Activated CD8-positive, alpha-beta T cell treated with anti-CD3 and anti-CD28 coated beads, Interleukin-2, amount 10 ng/mL, durations not matched to agents 7 days and 5 days (primary cell): ENCODE data around the gene CBFA2T3. TPM values are rescaled to one million over a fixed set of nuclear protein-coding genes. Genes with fewer than 3 reads are reported as not detected.

Source experiments
- ATAC-seq: fragments of 150-1000 bp; cut with Tn5 transposase; one replicate; pipeline ENCODE4 v1.10.0; 2021; ENCODE audit warnings: moderate library complexity
- CTCF ChIA-PET: fragments of 350-600 bp; sonication (Branson Sonifier 250); formaldehyde crosslinking; loops from one replicate; lab custom pipeline; 2021; ENCODE audit warnings: antibody characterized with exemption; lab: Charles Lee
- POLR2A ChIA-PET: fragments of 350-600 bp; sonication (Branson Sonifier 250); formaldehyde crosslinking; loops from one replicate; lab custom pipeline; 2021; ENCODE audit warnings: antibody characterized with exemption; lab: Charles Lee
- DNase-seq: peaks from one replicate; pipeline ENCODE4 v3.0.0-alpha.2; 2020
- H3K27ac Mint-ChIP-seq: one replicate; pipeline ENCODE4 v1.8.0; 2021; ENCODE audit warnings: mild to moderate bottlenecking, mixed read lengths
- H3K27me3 Mint-ChIP-seq: one replicate; pipeline ENCODE4 v1.8.0; 2021; ENCODE audit warnings: low read depth, mixed read lengths
- H3K36me3 Mint-ChIP-seq: one replicate; pipeline ENCODE4 v1.8.0; 2021; ENCODE audit warnings: low read depth, mixed read lengths
- H3K4me1 Mint-ChIP-seq: one replicate; pipeline ENCODE4 v1.8.0; 2021; ENCODE audit warnings: low read depth, mixed read lengths
- H3K4me3 Mint-ChIP-seq: one replicate; pipeline ENCODE4 v1.8.0; 2021; ENCODE audit warnings: mild to moderate bottlenecking, mixed read lengths
- H3K9me3 Mint-ChIP-seq: one replicate; pipeline ENCODE4 v1.8.0; 2022; ENCODE audit warnings: mixed read lengths; ENCODE audit not compliant: insufficient read depth
- total RNA-seq, 2 experiments: library from RNA; stranded (reverse); gene quantifications; one replicate each; pipeline ENCODE4 v1.2.3, GENCODE V29; 2021

CBFA2T3 gene
- total RNA-seq, 2 experiments from 2014 or later: not detected

DNA sequence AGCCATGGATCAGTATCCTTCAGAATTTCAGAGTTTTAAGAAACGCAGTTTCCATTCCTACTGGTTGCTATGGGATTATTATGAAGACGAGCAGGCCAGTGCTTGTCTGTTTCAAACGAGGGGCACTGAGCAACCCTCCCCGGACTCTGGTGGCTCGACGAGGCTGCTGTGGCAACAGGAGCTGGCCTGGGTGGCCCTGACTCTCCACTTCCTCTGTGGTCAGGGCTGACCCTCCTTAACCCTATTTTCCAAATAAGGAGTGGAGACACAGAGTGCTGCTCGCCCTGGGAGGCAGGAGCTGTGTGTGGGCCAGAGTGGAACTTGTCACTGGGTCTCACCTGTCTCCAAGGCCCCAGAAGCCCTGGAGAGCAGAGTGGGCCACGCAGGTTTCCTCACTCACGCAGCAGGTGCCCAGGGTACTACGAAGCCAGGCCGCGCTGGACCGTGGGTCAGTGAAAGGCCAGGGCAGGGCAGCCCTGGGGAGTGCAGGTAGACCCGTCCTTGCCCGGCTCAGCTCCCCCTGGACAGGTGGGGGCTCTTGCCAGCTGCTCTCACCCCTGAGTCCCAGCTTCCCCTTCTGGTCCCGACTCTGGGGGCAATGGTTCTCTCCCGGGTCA is 123.6 kb downstream of the CBFA2T3 start:
- Mint-ChIP-seq H3K4me1 (peaks cover 25% of the 10 kb centered on the region), H3K4me3 (no peak overlapping the region), H3K27me3 (no peaks in the 10 kb centered on the region), H3K27ac (no peak overlapping the region), H3K9me3 (no peaks in the 10 kb centered on the region), H3K36me3 (peaks cover 5% of the 10 kb centered on the region)
- POLR2A ChIA-PET: interaction anchor here (0.5 to 1.2 kb wide), 2 partner anchors 41 to 806 kb away, joined by 3 to 4 read pairs; partner anchors contain the start of gene APRT
- CTCF ChIA-PET: no interaction called here
- no peak for DNase-seq
- no peak for ATAC-seq

DNA sequence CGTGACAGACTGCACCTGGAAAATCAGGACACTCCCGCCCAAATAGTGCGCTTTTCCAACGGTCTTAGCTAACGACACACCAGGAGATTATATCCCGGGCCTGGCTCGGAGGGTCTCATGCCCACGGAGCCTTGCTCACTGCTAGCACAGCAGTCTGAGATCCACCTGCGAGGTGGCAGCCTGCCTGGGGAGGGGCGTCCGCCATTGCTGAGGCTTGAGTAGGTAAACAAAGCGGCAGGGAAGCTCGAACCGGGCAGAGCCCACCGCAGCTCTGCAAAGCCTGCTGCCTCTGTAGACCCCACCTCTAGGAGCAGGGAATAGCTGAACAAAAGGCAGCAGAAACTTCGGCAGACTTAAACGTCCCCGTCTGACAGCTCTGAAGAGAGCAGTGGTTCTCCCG is 125.4 kb downstream of the CBFA2T3 start:
- no peaks in the 10 kb centered on the region for H3K27me3 Mint-ChIP-seq
- no peak overlapping the region for H3K4me3 Mint-ChIP-seq
- peaks cover 17% of the 10 kb centered on the region for H3K4me1 Mint-ChIP-seq
- DNase-seq (no peak), ATAC-seq (no peak)
- H3K36me3 Mint-ChIP-seq: peaks cover 3% of the 10 kb centered on the region
- no peaks in the 10 kb centered on the region for H3K9me3 Mint-ChIP-seq
- ChIA-PET CTCF (no interaction called here), POLR2A (no interaction called here)
- H3K27ac Mint-ChIP-seq: no peak overlapping the region

DNA sequence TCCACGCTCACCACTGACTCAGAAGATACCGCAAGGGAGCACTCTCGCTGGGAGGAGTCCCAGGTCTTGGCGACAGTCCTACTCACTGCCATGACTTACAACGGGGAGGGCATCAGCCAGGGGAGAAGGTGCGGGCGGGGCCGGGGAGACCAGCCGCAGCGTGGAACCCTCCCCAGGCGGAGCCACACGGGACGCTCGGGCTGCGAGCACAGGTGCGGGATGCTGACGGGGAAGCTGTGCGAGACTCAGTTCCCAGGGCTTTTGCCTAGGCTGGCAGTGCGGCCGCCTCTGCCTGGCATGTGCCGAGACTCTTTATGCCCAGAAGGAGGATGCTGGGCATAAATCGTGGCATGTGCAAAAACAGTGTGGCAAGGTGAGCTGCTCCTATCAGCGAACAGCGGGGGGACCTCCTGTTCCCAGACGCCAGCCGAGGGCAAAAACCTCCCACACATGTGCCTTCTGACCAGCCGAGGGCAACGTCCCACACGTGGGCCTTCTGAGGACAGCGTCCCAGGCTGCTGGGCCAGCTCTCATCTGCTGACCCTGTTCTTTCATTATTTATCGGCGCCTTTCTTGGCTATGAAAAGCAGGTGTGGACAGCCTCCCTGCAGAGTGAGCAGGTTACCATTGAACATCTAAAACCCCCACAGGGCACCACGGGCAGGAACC is 126.3 kb downstream of the CBFA2T3 start:
- no peaks in the 10 kb centered on the region for H3K27me3 Mint-ChIP-seq
- peaks cover 13% of the 10 kb centered on the region for H3K4me1 Mint-ChIP-seq
- ChIA-PET POLR2A (no interaction called here), CTCF (no interaction called here)
- no peak for DNase-seq
- no peaks in the 10 kb centered on the region for H3K9me3 Mint-ChIP-seq
- H3K36me3 Mint-ChIP-seq: peaks cover 3% of the 10 kb centered on the region
- H3K4me3 Mint-ChIP-seq: no peak overlapping the region
- no peak overlapping the region for H3K27ac Mint-ChIP-seq
- ATAC-seq: no peak

DNA sequence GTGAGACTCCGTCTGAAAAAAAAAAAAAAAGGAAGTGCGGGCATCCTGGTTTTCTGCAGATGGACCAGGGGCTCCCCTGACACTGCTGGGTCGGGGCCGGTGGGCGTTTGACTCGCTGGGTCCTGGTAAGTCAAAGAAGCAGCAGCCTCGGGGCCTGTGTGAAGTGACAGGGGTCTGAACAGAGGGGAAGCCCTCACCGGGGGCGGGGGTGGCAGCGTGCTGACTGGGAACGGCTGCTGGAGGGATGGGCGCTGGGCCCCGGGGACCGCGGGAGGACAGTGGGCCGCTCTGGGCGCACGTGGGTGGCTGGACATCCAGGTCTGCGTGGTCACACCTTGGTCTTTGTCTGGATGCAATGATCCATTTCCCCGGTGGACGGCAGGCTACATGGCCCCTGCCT is 128.4 kb downstream of the CBFA2T3 start:
- Mint-ChIP-seq H3K27me3 (no peaks in the 10 kb centered on the region), H3K36me3 (no peaks in the 10 kb centered on the region), H3K9me3 (no peaks in the 10 kb centered on the region), H3K4me1 (no peaks in the 10 kb centered on the region), H3K4me3 (no peak overlapping the region), H3K27ac (no peak overlapping the region)
- ChIA-PET CTCF (no interaction called here), POLR2A (no interaction called here)
- DNase-seq: no peak
- no peak for ATAC-seq

DNA sequence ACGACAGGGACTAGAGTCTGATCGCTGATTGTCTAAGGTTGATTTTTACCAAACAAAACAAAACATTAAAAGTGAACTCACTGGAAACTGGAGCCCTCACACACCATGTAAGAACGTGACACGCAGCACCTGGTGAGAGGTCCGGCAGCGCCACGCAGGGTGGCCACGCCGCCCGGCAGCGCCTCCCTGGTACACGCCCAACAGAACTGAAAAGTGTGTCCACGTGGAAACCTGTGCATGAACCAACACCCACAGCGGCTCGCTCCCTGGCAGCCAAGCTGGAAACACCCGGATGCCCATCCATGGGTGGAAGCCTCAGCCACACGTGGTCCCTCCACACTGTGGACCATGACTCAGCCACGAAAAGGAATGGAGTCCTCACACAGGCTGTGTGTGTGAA is 129.4 kb downstream of the CBFA2T3 start:
- no peaks in the 10 kb centered on the region for H3K9me3 Mint-ChIP-seq
- ChIA-PET CTCF (no interaction called here), POLR2A (no interaction called here)
- H3K27me3 Mint-ChIP-seq: no peaks in the 10 kb centered on the region
- H3K27ac Mint-ChIP-seq: no peak overlapping the region
- DNase-seq: no peak
- H3K36me3 Mint-ChIP-seq: no peaks in the 10 kb centered on the region
- no peak for ATAC-seq
- H3K4me1 Mint-ChIP-seq: no peaks in the 10 kb centered on the region
- no peak overlapping the region for H3K4me3 Mint-ChIP-seq

DNA sequence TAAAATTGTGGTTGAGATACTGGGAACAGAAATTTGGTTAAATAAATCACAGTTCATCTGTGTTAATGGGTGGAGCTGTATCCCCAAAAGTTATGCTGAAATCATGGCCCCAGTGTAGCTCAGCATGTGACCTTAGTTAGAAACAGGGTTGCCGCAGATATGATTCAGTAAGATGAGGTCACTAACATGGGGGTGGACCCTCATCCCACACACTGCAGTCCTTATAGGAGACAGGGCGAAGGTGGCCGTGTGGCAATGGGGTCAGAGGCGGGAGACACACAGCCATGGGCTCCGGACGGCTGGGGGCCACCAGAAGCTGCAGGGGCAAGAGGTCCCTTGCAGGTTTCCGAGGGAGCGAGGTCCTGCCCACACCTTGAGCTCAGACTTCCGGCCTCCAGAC is 130.9 kb downstream of the CBFA2T3 start:
- ChIA-PET POLR2A (interaction anchor here (1.2 kb wide), 1 partner anchor 11 kb away, joined by 3 read pairs; the partner anchor contains the start of genes GALNS and TRAPPC2L), CTCF (interaction anchor here (1.1 kb wide), 1 partner anchor 12 kb away, joined by 5 read pairs; no protein-coding TSS in a partner anchor)
- Mint-ChIP-seq H3K36me3 (no peaks in the 10 kb centered on the region), H3K27ac (no peak overlapping the region), H3K27me3 (no peaks in the 10 kb centered on the region), H3K4me1 (no peaks in the 10 kb centered on the region), H3K4me3 (no peak overlapping the region), H3K9me3 (no peaks in the 10 kb centered on the region)
- ATAC-seq: no peak
- no peak for DNase-seq

DNA sequence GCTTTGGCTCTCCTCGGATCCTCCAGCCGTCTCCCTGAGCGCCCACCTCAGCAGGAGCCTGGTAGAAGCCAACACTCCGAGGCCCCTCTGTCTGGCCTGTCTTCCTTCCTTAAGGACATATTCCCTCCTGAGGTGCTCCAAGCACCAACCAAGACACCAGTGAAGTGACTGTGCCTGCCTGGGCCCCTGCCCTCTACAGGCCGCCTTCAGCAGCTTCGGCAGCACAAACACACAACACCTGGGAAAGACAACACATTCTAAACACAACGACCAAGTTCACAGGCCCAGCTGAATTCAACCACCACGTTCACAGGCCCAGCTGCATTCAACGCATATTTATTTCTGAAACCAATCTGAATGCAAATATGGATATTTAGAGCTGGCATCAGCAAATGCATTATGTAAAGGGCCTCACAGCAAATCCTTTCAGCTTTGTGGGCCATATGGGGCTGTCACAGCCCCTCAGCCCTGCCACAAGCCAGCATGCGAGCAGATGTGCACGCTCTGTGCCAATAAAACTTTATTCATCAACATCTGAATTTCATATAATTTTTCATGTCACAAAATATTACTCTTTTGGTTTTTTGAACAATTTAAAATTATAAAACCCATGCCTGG is 132.5 kb downstream of the CBFA2T3 start:
- POLR2A ChIA-PET: interaction anchor here (0.6 kb wide), 1 partner anchor 18 kb away, joined by 3 read pairs; no protein-coding TSS in a partner anchor

DNA sequence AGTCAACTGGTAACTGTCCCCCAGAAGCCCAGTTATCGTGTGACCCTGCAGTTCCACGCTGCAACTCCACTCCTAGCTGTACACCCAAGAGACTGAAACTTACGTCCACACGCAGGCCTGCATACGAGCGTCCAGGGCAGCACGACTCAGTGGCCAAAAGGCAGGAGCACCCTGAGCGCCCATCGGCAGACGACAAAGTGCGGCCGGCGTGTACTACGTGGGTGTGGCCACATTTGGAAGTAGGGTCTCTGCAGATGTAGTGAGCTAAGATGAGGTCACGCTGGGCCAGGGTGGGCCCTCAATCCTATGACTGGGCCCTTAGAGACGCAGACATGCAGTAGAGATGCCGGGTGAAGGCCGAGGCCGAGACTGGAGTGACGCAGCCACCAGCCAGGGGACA is 133.8 kb downstream of the CBFA2T3 start:
- Mint-ChIP-seq H3K36me3 (no peaks in the 10 kb centered on the region), H3K27ac (no peak overlapping the region), H3K27me3 (no peaks in the 10 kb centered on the region), H3K9me3 (no peaks in the 10 kb centered on the region), H3K4me3 (no peak overlapping the region), H3K4me1 (no peaks in the 10 kb centered on the region)
- CTCF ChIA-PET: no interaction called here
- POLR2A ChIA-PET: interaction anchor here (0.7 kb wide), 1 partner anchor 13 kb away, joined by 3 read pairs; the partner anchor contains the start of genes GALNS and TRAPPC2L
- DNase-seq: no peak
- ATAC-seq: no peak

More for the DNA sequence above, 132.5 kb downstream of the CBFA2T3 start:
- Mint-ChIP-seq H3K36me3 (no peaks in the 10 kb centered on the region), H3K27me3 (no peaks in the 10 kb centered on the region), H3K4me1 (no peaks in the 10 kb centered on the region), H3K9me3 (no peaks in the 10 kb centered on the region), H3K4me3 (no peak overlapping the region), H3K27ac (no peak overlapping the region)
- ATAC-seq (no peak), DNase-seq (no peak)
- CTCF ChIA-PET: no interaction called here

DNA sequence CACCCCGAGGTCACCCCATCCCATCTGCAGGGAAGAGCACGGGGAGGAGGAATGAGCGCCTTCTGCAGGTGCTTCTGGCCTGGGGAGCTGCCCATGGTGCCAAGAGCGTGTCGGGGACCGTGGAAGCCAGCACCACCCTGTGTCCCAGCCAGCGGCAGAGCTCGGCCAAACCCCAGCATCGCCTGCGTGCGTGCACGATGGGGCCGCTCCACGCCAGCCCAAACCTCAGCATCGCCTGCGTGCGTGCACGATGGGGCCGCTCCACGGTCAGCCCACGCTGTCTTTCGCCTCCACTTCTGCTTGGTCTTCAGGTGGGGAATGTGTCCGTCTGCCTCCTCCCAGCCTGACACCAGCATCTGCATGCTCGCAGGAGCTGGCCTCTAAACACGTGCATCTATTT is 134.2 kb downstream of the CBFA2T3 start:
- H3K27me3 Mint-ChIP-seq: no peaks in the 10 kb centered on the region
- H3K4me3 Mint-ChIP-seq: no peak overlapping the region
- no peaks in the 10 kb centered on the region for H3K36me3 Mint-ChIP-seq

DNA sequence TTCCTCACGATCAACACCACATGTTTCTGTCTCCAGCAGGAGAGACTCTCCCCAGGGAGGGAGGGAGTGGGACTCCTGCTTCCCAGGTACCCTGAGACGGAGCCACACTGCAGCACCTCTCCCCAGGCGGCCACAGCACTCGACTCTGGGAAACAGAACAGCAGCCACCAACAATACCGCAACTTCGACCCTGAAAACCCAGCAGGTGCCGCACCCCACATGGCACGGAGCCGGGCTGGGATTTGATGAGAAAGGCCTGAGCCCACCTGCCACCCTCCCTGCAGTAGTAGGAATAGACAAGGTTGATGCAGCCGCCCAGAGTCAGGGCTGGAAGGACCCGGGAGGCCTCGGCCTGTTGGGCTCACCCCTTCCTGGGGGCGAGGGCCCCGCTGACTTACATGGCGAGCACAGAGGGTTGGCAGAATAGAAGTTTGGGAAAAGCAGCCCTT is 134.7 kb downstream of the CBFA2T3 start:
- no peaks in the 10 kb centered on the region for H3K36me3 Mint-ChIP-seq
- H3K4me3 Mint-ChIP-seq: no peak overlapping the region
- H3K4me1 Mint-ChIP-seq: no peaks in the 10 kb centered on the region
- no peak for ATAC-seq
- DNase-seq: no peak
- CTCF ChIA-PET: no interaction called here
- H3K27me3 Mint-ChIP-seq: no peaks in the 10 kb centered on the region
- POLR2A ChIA-PET: no interaction called here
- no peak overlapping the region for H3K27ac Mint-ChIP-seq
- no peaks in the 10 kb centered on the region for H3K9me3 Mint-ChIP-seq

More for the DNA sequence above, 134.2 kb downstream of the CBFA2T3 start:
- H3K9me3 Mint-ChIP-seq: no peaks in the 10 kb centered on the region
- H3K4me1 Mint-ChIP-seq: no peaks in the 10 kb centered on the region
- no peak overlapping the region for H3K27ac Mint-ChIP-seq
- POLR2A ChIA-PET: no interaction called here
- DNase-seq: no peak
- CTCF ChIA-PET: no interaction called here
- ATAC-seq: no peak

DNA sequence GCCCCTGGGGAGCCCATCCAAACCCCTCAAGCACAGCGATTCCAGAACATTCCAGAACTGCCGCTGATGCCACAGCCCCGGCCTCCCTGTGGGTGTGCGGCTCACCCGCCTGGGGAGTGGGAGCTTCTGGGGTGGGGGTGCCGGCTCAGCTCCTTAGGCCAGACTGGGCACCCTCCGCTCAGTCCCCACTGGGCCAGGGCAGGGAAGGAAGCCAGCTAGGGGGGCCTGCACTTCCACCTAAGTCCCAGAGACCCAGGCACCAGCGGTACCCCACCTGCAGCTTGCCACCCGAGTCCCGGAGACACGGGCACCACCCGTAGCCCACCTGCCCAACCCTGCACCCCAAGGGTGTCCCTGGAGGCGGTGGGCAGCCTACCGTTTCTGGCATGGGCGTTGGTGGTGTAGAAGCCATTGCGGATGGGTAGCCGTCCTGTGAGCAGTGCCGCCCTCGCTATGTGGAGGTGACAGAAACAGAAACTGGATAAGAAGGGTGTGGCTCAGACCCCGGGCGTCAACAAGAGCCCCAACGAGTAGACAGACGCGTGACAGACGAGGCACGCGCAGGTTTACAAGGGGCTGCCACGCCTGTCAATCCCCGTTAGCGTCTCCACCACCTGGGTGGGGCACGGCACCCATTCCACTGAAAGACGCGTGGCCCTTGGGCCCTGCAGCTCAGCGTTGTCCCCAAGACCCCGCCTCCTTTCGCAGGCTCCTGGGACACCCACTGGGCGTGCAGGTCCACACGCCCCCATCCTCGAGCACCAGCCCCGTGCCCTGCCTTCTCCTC is 135.3 kb downstream of the CBFA2T3 start:
- no peaks in the 10 kb centered on the region for H3K9me3 Mint-ChIP-seq
- no peaks in the 10 kb centered on the region for H3K27me3 Mint-ChIP-seq
- no peaks in the 10 kb centered on the region for H3K36me3 Mint-ChIP-seq
- H3K4me3 Mint-ChIP-seq: no peak overlapping the region
- H3K4me1 Mint-ChIP-seq: no peaks in the 10 kb centered on the region
- POLR2A ChIA-PET: no interaction called here
- DNase-seq (no peak), ATAC-seq (no peak)
- CTCF ChIA-PET: no interaction called here
- no peak overlapping the region for H3K27ac Mint-ChIP-seq
